Mesenchymal stem cell (in vitro differentiated cells and primary cell): ENCODE measurements around the gene MAN1A1.
A peak's percentile ranks its signal among the peaks of the same experiment; 100 is the strongest.

Experiments
- DNase-seq: peaks from one replicate; pipeline ENCODE4 v3.0.0-alpha.2; 2013
- H2AFZ ChIP-seq: one replicate; pipeline ENCODE4 v1.6.1; 2013; ENCODE audit warnings: low read depth, mild to moderate bottlenecking, control low read depth, inconsistent platforms, low read length, moderate library complexity
- H2AK5ac ChIP-seq: 2 replicates; pipeline ENCODE4 v1.6.1; 2013; ENCODE audit warnings: low read length, moderate library complexity, mild to moderate bottlenecking, inconsistent platforms; ENCODE audit not compliant: severe bottlenecking
- H2BK120ac ChIP-seq: one replicate; pipeline ENCODE4 v1.6.1; 2013; ENCODE audit warnings: low read depth, mild to moderate bottlenecking, inconsistent platforms, low read length, moderate library complexity
- H2BK12ac ChIP-seq, 2 experiments: one replicate each; pipeline ENCODE4 v1.6.1; 2013; ENCODE audit warnings: inconsistent platforms in 2 of 2, low read length in 2 of 2, mild to moderate bottlenecking in 2 of 2, moderate library complexity in 2 of 2, control low read depth in 1 of 2
- H2BK15ac ChIP-seq: one replicate; pipeline ENCODE4 v1.6.1; 2013; ENCODE audit warnings: mild to moderate bottlenecking, low read depth, inconsistent platforms; ENCODE audit not compliant: poor library complexity, severe bottlenecking
- H2BK5ac ChIP-seq: 2 replicates; pipeline ENCODE4 v1.6.1; 2013; ENCODE audit warnings: low read depth, mild to moderate bottlenecking, low read length, control low read depth, inconsistent platforms; ENCODE audit not compliant: poor library complexity, severe bottlenecking
- H3K14ac ChIP-seq, 2 experiments: one replicate each; pipeline ENCODE4 v1.6.1; 2013; ENCODE audit warnings: inconsistent platforms in 2 of 2, low read length in 2 of 2, control low read depth in 1 of 2, mild to moderate bottlenecking in 1 of 2, moderate library complexity in 1 of 2
- H3K18ac ChIP-seq, 2 experiments: one replicate each; pipeline ENCODE4 v1.6.1; 2013; ENCODE audit warnings: inconsistent platforms in 2 of 2, low read length in 2 of 2, control low read depth in 1 of 2, low read depth in 1 of 2, mild to moderate bottlenecking in 1 of 2
- H3K23ac ChIP-seq, 2 experiments: one replicate each; pipeline ENCODE4 v1.6.1; 2013; ENCODE audit warnings: inconsistent platforms in 2 of 2, low read length in 2 of 2, mild to moderate bottlenecking in 2 of 2, moderate library complexity in 2 of 2, control low read depth in 1 of 2
- H3K27ac ChIP-seq: 2 replicates; pipeline ENCODE4 v1.5.1; 2013; ENCODE audit warnings: mild to moderate bottlenecking, moderate library complexity, low read length, control low read depth, inconsistent platforms; ENCODE audit not compliant: poor library complexity, severe bottlenecking
- H3K27me3 ChIP-seq, 2 experiments: 2 replicates each; pipeline versions ENCODE4 v1.6.1 to v1.7.0; 2013; ENCODE audit warnings: low read length in 2 of 2, mild to moderate bottlenecking in 2 of 2, moderate library complexity in 2 of 2, control low read depth in 1 of 2, inconsistent platforms in 1 of 2; ENCODE audit not compliant: control insufficient read depth in 1 of 2, insufficient read depth in 1 of 2
- H3K36me3 ChIP-seq, 2 experiments: 2 replicates each; pipeline versions ENCODE4 v1.6.1 to v1.7.0; 2013; ENCODE audit warnings: low read length in 2 of 2, control low read depth in 1 of 2, inconsistent platforms in 1 of 2, low read depth in 1 of 2, mild to moderate bottlenecking in 1 of 2; ENCODE audit not compliant: insufficient read depth in 2 of 2, control insufficient read depth in 1 of 2
- H3K4ac ChIP-seq, 2 experiments: one replicate each; pipeline ENCODE4 v1.6.1; 2013; ENCODE audit warnings: inconsistent platforms in 2 of 2, low read length in 2 of 2, mild to moderate bottlenecking in 2 of 2, moderate library complexity in 2 of 2, control low read depth in 1 of 2, low read depth in 1 of 2
- H3K4me1 ChIP-seq: 2 replicates; pipeline ENCODE4 v1.6.1; 2013; ENCODE audit warnings: low read depth, low read length, control low read depth; ENCODE audit not compliant: control insufficient read depth, insufficient read depth
- H3K4me2 ChIP-seq: 2 replicates; pipeline ENCODE4 v1.6.1; 2013; ENCODE audit warnings: low read length, mild to moderate bottlenecking, inconsistent platforms; ENCODE audit not compliant: poor library complexity, severe bottlenecking
- H3K4me3 ChIP-seq, 2 experiments: 2 replicates each; pipeline versions ENCODE4 v1.5.1 to v1.7.0; 2013; ENCODE audit warnings: low read length in 2 of 2, mild to moderate bottlenecking in 2 of 2, control low read depth in 1 of 2, low read depth in 1 of 2; ENCODE audit not compliant: insufficient read depth in 1 of 2
- H3K79me1 ChIP-seq: replicated peaks from 2 replicates; pipeline ENCODE4 v1.6.1; 2013; ENCODE audit warnings: mild to moderate bottlenecking, control low read depth, low read length, inconsistent platforms; ENCODE audit not compliant: poor library complexity, severe bottlenecking
- H3K9ac ChIP-seq: 2 replicates; pipeline ENCODE4 v1.7.0; 2013; ENCODE audit warnings: mild to moderate bottlenecking, low read length, moderate library complexity
- H3K9me3 ChIP-seq: 2 replicates; pipeline ENCODE4 v1.7.0; 2013; ENCODE audit warnings: mild to moderate bottlenecking, low read length; ENCODE audit not compliant: control insufficient read depth
- H4K8ac ChIP-seq: one replicate; pipeline ENCODE4 v1.6.1; 2013; ENCODE audit warnings: inconsistent platforms, mild to moderate bottlenecking, low read length, moderate library complexity
- H4K91ac ChIP-seq: one replicate; pipeline ENCODE4 v1.6.1; 2013; ENCODE audit warnings: mild to moderate bottlenecking, low read length, inconsistent platforms
- WGBS: methylation state at CpG from one replicate; pipeline ENCODE4 v1.1.7; 2013; ENCODE audit warnings: mixed read lengths; 5-methylcytosine and 5-hydroxymethylcytosine counted together

MAN1A1 gene

DNA sequence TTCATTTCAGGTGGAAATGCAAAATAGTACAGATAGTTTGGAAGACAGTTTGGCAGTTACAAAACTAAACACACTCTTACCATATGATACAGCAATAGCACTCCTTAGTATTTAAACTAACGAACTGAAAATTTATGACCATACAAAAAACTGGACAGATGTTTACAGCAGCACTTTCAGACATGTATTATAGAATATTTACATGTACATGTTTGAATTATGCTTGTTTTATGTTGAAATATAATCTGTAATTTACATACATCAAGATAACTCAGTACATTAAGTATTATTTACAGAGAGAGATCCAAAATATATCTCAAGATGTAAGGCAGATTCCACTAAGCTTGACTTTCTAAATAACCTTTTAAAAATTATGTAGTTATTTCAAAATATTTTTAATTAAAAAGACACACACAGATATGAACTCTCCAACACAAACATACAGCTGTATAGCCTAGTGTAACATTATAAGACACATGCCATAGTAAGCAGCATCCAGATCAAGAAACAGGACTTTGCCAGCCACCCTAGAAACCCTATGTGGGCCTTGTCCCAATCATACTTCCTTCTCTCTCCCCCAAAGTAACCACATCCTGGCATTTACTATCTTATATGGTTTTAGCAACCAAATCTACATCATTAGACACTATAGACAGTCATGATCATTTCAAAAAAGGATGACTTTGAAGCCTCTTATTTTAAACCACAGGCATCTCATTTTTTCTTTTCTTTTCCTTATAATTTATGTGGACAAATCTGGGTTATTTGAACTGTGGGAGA lies 82.2 kb downstream of the MAN1A1 start:
- no peak overlapping the region for H2BK120ac ChIP-seq
- no peak overlapping the region for H3K27ac ChIP-seq
- no peak overlapping the region for H3K4ac ChIP-seq
- H3K4me1 ChIP-seq: no peaks in the 10 kb centered on the region
- H2AFZ ChIP-seq: no peak overlapping the region
- H3K4me2 ChIP-seq: no peak overlapping the region
- H3K27me3 ChIP-seq: no peaks in the 10 kb centered on the region
- no peak overlapping the region for H3K14ac ChIP-seq
- no peak overlapping the region for H3K4me3 ChIP-seq
- peaks cover 15% of the 10 kb centered on the region for H3K9me3 ChIP-seq
- H3K79me1 ChIP-seq: peaks cover 6% of the 10 kb centered on the region
- H3K36me3 ChIP-seq: peaks cover 7 to 49% of the 10 kb centered on the region in 2 experiments
- H4K91ac ChIP-seq: no peak overlapping the region
- no peak overlapping the region for H2BK15ac ChIP-seq
- no peak overlapping the region for H4K8ac ChIP-seq
- H3K18ac ChIP-seq: no peak overlapping the region
- no peak overlapping the region for H3K23ac ChIP-seq
- no peak overlapping the region for H3K9ac ChIP-seq
- H2AK5ac ChIP-seq: no peak overlapping the region
- no peak overlapping the region for H2BK5ac ChIP-seq
- DNase-seq: no peak
- 83% methylated on average over 1 of the region's 1 CpG for WGBS
- no peak overlapping the region for H2BK12ac ChIP-seq

DNA sequence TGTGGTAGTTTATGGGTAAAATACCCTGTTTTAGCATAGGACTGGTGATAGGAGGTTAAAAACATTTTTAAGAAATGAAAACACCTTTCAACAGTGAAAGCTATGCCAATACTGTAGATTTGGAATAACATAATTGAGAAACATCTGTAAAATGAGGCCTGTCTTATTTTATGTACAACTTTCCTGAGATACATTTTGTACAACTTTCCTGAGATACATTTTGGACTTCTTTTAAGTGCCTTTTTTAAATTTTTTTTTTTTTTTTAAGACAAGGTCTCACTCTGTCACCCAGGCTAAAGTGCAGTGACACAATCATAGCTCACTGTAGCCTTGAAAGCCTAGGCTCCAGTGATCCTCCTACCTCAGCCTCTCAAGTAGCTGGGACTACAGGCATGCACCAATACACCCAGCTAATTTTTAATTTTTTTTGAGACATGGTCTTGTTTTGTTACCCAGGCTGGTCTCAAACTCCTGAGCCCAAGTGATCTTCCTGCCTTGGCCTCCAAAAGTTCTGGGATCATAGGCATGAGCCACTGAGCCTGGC lies 84.6 kb downstream of the MAN1A1 start:
- H3K9ac ChIP-seq: no peak overlapping the region
- H3K4me2 ChIP-seq: no peak overlapping the region
- H3K27me3 ChIP-seq: no peaks in the 10 kb centered on the region
- peaks cover 4% of the 10 kb centered on the region for H3K79me1 ChIP-seq
- no peak overlapping the region for H2AFZ ChIP-seq
- no peak overlapping the region for H3K14ac ChIP-seq
- no peak overlapping the region for H3K27ac ChIP-seq
- H3K4me1 ChIP-seq: no peaks in the 10 kb centered on the region
- H4K8ac ChIP-seq: no peak overlapping the region
- no peak for DNase-seq
- H2BK5ac ChIP-seq: no peak overlapping the region
- H3K4ac ChIP-seq: no peak overlapping the region
- H4K91ac ChIP-seq: no peak overlapping the region
- no peak overlapping the region for H2BK120ac ChIP-seq
- no peak overlapping the region for H3K4me3 ChIP-seq
- H3K18ac ChIP-seq: no peak overlapping the region
- H3K9me3 ChIP-seq: peaks cover 2% of the 10 kb centered on the region
- no peak overlapping the region for H2BK15ac ChIP-seq
- no peak overlapping the region for H2AK5ac ChIP-seq
- peaks cover 7 to 36% of the 10 kb centered on the region in 2 experiments for H3K36me3 ChIP-seq
- no peak overlapping the region for H2BK12ac ChIP-seq
- H3K23ac ChIP-seq: no peak overlapping the region

GRCh38 chr6:119262612-119263011 lies 86.9 kb downstream of the MAN1A1 start:
- H2BK15ac ChIP-seq: no peak overlapping the region
- no peak overlapping the region for H3K23ac ChIP-seq
- no peaks in the 10 kb centered on the region for H3K27me3 ChIP-seq
- H3K4me3 ChIP-seq: no peak overlapping the region
- no peak overlapping the region for H3K4ac ChIP-seq
- no peak overlapping the region for H3K27ac ChIP-seq
- no peak for DNase-seq
- H3K4me1 ChIP-seq: no peaks in the 10 kb centered on the region
- no peaks in the 10 kb centered on the region for H3K9me3 ChIP-seq
- no peak overlapping the region for H4K91ac ChIP-seq
- no peak overlapping the region for H2AK5ac ChIP-seq
- H2BK5ac ChIP-seq: no peak overlapping the region
- no peak overlapping the region for H2BK12ac ChIP-seq
- 89% methylated on average over 1 of the region's 2 CpGs for WGBS
- H3K79me1 ChIP-seq: peaks cover 1% of the 10 kb centered on the region
- H3K18ac ChIP-seq: peak overlapping the region in 1 of 2 experiments; percentile 12
- H2BK120ac ChIP-seq: no peak overlapping the region
- H3K14ac ChIP-seq: no peak overlapping the region
- no peak overlapping the region for H3K4me2 ChIP-seq
- no peak overlapping the region for H3K9ac ChIP-seq
- peaks cover 0 to 20% of the 10 kb centered on the region in 2 experiments for H3K36me3 ChIP-seq
- no peak overlapping the region for H2AFZ ChIP-seq
- no peak overlapping the region for H4K8ac ChIP-seq

DNA sequence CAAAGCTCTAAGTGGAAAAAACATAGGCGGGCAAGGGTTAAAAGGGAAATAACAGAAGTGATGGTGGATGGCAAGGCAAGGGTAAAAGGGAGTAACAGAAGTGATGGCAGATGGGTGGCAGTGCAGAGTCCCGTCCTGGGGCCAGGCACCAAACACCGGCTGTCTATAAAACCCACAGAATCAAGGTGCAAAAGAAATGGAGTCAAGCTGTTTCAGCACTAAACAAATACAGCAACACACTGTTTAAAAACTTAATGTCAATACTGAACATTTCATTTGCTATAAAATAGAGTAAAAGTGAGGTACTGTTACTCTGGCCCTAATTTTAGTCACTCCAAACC lies 87.6 kb downstream of the MAN1A1 start:
- Histone ChIP-seq H3K27me3 (no peaks in the 10 kb centered on the region), H3K4me2 (no peak overlapping the region), H2BK12ac (peak overlapping the region in 1 of 2 experiments; percentile 37), H4K8ac (no peak overlapping the region), H3K4me3 (no peak overlapping the region), H3K14ac (no peak overlapping the region), H3K4me1 (no peaks in the 10 kb centered on the region), H2BK120ac (no peak overlapping the region), H3K23ac (no peak overlapping the region), H3K18ac (no peak overlapping the region), H3K9me3 (no peaks in the 10 kb centered on the region), H2AK5ac (no peak overlapping the region), H2AFZ (no peak overlapping the region), H2BK15ac (no peak overlapping the region), H3K27ac (no peak overlapping the region), H3K4ac (no peak overlapping the region), H3K9ac (no peak overlapping the region), H2BK5ac (no peak overlapping the region), H3K36me3 (peaks cover 0 to 18% of the 10 kb centered on the region in 2 experiments), H4K91ac (no peak overlapping the region), H3K79me1 (peaks cover 1% of the 10 kb centered on the region)
- 86% methylated on average over 1 of the region's 3 CpGs for WGBS
- no peak for DNase-seq
